Femur (tissue), 1 donor: Measurements from ENCODE around the gene CYBC1.

Source experiments
- DNase-seq: peaks from one replicate; pipeline ENCODE4 v3.0.0-alpha.2; 2017

Gene CYBC1

DNA sequence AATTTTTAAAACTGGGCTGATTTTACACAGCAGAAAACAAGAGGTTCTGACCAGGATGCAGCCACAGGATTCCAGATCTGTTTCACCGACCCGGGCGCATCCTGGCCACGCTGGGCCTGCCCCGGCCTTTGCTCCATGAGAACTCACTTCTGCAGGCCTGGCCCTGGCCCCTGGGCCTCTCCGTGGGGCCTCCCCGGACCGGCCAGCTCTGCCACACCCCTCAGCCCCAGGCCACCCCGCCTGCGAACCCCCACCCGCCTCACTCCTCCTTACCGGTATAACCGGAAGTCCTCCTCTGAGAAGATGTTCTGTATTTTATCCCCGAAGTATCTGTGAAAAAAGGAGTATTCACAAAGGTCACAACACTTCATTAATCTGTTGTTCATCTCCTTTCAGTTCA lies 45.5 kb downstream of the CYBC1 start:
- DNase-seq, result no peak

- DNase-seq, result no peak
Measured at GRCh38 chr17:82403662-82404660, 46.6 kb downstream of the CYBC1 start.

- no peak for DNase-seq
Measured at GRCh38 chr17:82402865-82403264, 47.7 kb downstream of the CYBC1 start.

DNA sequence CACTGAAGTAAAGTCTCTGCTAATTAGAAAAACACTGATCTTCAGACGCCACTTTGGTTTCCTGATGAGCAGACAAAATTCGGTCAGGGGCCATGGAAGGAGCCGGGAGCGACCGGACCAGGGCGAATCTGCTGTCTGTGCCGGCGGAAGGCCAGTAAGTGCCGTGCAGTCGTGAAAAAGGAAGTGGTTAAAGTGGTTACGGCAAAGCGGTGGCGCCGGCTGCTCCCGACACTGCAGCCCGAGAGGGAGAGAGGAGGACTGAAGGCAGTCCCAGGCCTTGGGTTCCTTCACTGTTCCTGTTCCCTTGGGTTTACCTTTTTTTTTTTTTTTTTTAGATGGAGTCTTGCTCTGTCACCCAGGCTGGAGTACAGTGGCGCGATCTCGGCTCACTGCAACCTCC lies 49.7 kb downstream of the CYBC1 start:
- peak; percentile 53 for DNase-seq

GRCh38 chr17:82400206-82400605 lies 50.3 kb downstream of the CYBC1 start:
- no peak for DNase-seq

GRCh38 chr17:82399601-82400101 lies 50.9 kb downstream of the CYBC1 start:
- peak; percentile 81 for DNase-seq

DNA sequence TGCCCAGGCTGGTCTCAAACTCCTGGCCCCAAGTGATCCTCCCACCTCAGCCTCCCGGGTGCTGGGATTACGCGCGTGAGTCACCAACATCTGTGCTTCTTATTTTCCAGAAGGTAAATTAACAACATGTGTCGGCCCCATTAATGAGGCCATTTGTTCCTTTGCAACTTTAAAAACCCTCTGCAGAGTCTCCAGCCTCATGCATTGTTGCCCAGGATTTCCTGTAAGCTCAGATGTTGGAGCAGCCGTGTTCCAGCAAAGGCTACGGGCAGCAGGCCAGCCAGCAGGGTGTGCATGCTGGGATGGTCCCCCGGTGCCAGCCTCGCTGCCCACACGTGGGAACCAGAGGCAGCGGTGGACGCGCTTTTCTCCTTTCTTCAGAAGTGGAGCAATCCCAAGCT lies 51.5 kb downstream of the CYBC1 start:
- peak; percentile 87 for DNase-seq

- no peak for DNase-seq
Measured at GRCh38 chr17:82397449-82398335, 52.9 kb downstream of the CYBC1 start.

- peak; percentile 4 for DNase-seq
Measured at GRCh38 chr17:82396601-82397435, 53.7 kb downstream of the CYBC1 start.

DNA sequence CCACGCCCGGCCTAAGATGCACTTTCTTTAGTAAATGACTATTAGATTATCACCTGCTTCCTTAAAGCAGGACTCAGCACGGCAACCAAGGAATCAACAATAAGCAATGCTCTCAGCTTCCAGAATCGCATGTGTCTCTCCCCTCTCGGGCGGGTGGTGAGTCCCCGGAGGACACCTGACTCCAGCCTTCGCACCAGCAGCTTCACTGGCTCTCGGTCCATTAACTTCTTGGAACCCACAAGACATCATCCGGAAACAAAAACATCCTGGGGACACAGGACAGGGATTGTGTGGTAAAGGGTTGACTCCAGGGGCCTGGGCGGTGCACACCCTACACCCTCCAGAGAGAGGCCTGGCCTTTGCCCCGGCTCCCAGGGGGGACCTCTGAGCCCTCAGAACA lies 56.3 kb downstream of the CYBC1 start:
- DNase-seq, result no peak

- no peak for DNase-seq
Measured at GRCh38 chr17:82392941-82393340, 57.6 kb downstream of the CYBC1 start.
